ENCODE data around the gene LAMA3.

GRCh38 chr18:23881778-23882177 lies 192.5 kb downstream of the LAMA3 start:
- TF ChIP-seq, protein P1, sequence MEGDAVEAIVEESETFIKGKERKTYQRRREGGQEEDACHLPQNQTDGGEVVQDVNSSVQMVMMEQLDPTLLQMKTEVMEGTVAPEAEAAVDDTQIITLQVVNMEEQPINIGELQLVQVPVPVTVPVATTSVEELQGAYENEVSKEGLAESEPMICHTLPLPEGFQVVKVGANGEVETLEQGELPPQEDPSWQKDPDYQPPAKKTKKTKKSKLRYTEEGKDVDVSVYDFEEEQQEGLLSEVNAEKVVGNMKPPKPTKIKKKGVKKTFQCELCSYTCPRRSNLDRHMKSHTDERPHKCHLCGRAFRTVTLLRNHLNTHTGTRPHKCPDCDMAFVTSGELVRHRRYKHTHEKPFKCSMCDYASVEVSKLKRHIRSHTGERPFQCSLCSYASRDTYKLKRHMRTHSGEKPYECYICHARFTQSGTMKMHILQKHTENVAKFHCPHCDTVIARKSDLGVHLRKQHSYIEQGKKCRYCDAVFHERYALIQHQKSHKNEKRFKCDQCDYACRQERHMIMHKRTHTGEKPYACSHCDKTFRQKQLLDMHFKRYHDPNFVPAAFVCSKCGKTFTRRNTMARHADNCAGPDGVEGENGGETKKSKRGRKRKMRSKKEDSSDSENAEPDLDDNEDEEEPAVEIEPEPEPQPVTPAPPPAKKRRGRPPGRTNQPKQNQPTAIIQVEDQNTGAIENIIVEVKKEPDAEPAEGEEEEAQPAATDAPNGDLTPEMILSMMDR (IDR thresholded peaks at IDR 0.05), result no peak
- TF ChIP-seq EP300 (IDR thresholded peaks at IDR 0.05) (no peak), POLR2A (IDR thresholded peaks at IDR 0.05) (no peak)
